SK-N-SH (cell line): ENCODE data around the gene LTA4H. TPM values are rescaled to one million over a fixed set of nuclear protein-coding genes. Genes with fewer than 3 reads are reported as not detected.

Experiments used
- CTCF ChIA-PET: fragments of 300-600, 350-600 bp; formaldehyde crosslinking; extraction: SDS; loops from one replicate; lab custom pipeline; 2021; lab: Yijun Ruan, JAX
- POLR2A ChIA-PET: fragments of 350-600 bp; sonication (Branson Sonifier 250); formaldehyde crosslinking; extraction: SDS; loops from one replicate; lab custom pipeline; 2020; ENCODE audit warnings: antibody characterized with exemption, inconsistent platforms; lab: Yijun Ruan, JAX
- DNase-seq: peaks from one replicate; pipeline ENCODE4 v3.0.0; 2012
- H2AFZ ChIP-seq: fragments of 200-600 bp; sonication (generic); 2 replicates; pipeline ENCODE4 v1.8.1; 2016; ENCODE audit warnings: antibody characterized with exemption, mild to moderate bottlenecking, low read depth
- H3F3A ChIP-seq: fragments of 200-600 bp; sonication (generic); replicated peaks from 2 replicates; pipeline ENCODE3; 2016; ENCODE audit warnings: antibody characterized with exemption, mild to moderate bottlenecking; ENCODE audit not compliant: insufficient read depth
- H3K27ac ChIP-seq, 2 experiments: fragments of 200-500 bp in 1 of 2; fragments of 200-600 bp in 1 of 2; sonication (Bioruptor generic) in 1 of 2; sonication (generic), shearing (Covaris generic) in 1 of 2; 2 replicates each; pipeline versions ENCODE4 v1.5.1 to v1.6.1; 2014 to 2016; ENCODE audit warnings: low read depth in 2 of 2, inconsistent platforms in 1 of 2, low read length in 1 of 2, mild to moderate bottlenecking in 1 of 2, mixed read lengths in 1 of 2
- H3K27me3 ChIP-seq: fragments of 200-600 bp; sonication (generic), shearing (Covaris generic); 2 replicates; pipeline ENCODE4 v1.6.1; 2016; ENCODE audit warnings: mixed run types; ENCODE audit not compliant: insufficient read depth
- H3K36me3 ChIP-seq, 2 experiments: fragments of 200-500 bp in 1 of 2; fragments of 200-600 bp in 1 of 2; sonication (Bioruptor generic) in 1 of 2; sonication (generic) in 1 of 2; replicated peaks in 1 of 2; 2 replicates each; pipeline versions ENCODE3 to v1.5.1; 2014 to 2016; ENCODE audit warnings: low read length in 1 of 2, mild to moderate bottlenecking in 1 of 2; ENCODE audit not compliant: insufficient read depth in 2 of 2, control insufficient read depth in 1 of 2
- H3K4me1 ChIP-seq, 2 experiments: fragments of 200-500 bp in 1 of 2; fragments of 200-600 bp in 1 of 2; sonication (Bioruptor generic) in 1 of 2; sonication (generic), shearing (Covaris generic) in 1 of 2; 2 replicates each; pipeline versions ENCODE4 v1.5.1 to v1.6.1; 2014 to 2016; ENCODE audit warnings: low read depth in 1 of 2, low read length in 1 of 2, mixed run types in 1 of 2; ENCODE audit not compliant: insufficient read depth in 2 of 2, control insufficient read depth in 1 of 2
- H3K4me2 ChIP-seq: fragments of 200-600 bp; sonication (generic), shearing (Covaris generic); 2 replicates; pipeline ENCODE4 v1.6.1; 2017; ENCODE audit warnings: mixed run types
- H3K4me3 ChIP-seq, 2 experiments: fragments of 200-500 bp in 1 of 2; fragments of 200-600 bp in 1 of 2; sonication (Bioruptor generic) in 1 of 2; sonication (generic), shearing (Covaris generic) in 1 of 2; 2 replicates each; pipeline versions ENCODE4 v1.5.1 to v1.8.1; 2014 to 2016; ENCODE audit warnings: low read depth in 2 of 2, inconsistent platforms in 1 of 2, low read length in 1 of 2, mild to moderate bottlenecking in 1 of 2, mixed read lengths in 1 of 2, moderate library complexity in 1 of 2
- H3K79me2 ChIP-seq: fragments of 200-600 bp; sonication (generic); 2 replicates; pipeline ENCODE4 v1.8.1; 2017; ENCODE audit warnings: mild to moderate bottlenecking; ENCODE audit not compliant: insufficient read depth
- H3K9ac ChIP-seq: fragments of 200-600 bp; sonication (generic); 2 replicates; pipeline ENCODE4 v1.6.1; 2017; ENCODE audit warnings: mixed run types
- H3K9me2 ChIP-seq: fragments of 200-600 bp; sonication (generic); 2 replicates; pipeline ENCODE4 v1.6.1; 2017; ENCODE audit warnings: mixed run types
- H3K9me3 ChIP-seq: fragments of 200-600 bp; sonication (generic); 2 replicates; pipeline ENCODE4 v1.6.1; 2017; ENCODE audit warnings: mixed run types, mild to moderate bottlenecking, moderate library complexity
- H4K20me1 ChIP-seq: fragments of 200-600 bp; sonication (generic); 2 replicates; pipeline ENCODE4 v1.6.1; 2017; ENCODE audit warnings: mild to moderate bottlenecking, mixed run types; ENCODE audit not compliant: insufficient read depth
- EZH2phosphoT487 ChIP-seq: fragments of 200-600 bp; sonication (generic); IDR thresholded peaks from 2 replicates; pipeline ENCODE4 v1.6.1; 2017; ENCODE audit warnings: low read depth, mixed run types, mild to moderate bottlenecking, antibody characterized with exemption, moderate library complexity, borderline replicate concordance
- FOXM1 ChIP-seq: IDR thresholded peaks from 2 replicates; pipeline ENCODE4 v1.4.0; 2012; ENCODE audit warnings: low read depth, mild to moderate bottlenecking
- GABPA ChIP-seq: IDR thresholded peaks from 2 replicates; pipeline ENCODE4 v1.4.0; 2012; ENCODE audit warnings: low read depth, mild to moderate bottlenecking
- GATA2 ChIP-seq: sonication (generic); formaldehyde crosslinking; IDR thresholded peaks from 2 replicates; pipeline ENCODE4 v1.5.0; 2020; ENCODE audit warnings: mild to moderate bottlenecking, missing genetic modification reagents
- NFIC ChIP-seq: IDR thresholded peaks from 2 replicates; pipeline ENCODE4 v1.4.0; 2012; ENCODE audit warnings: borderline replicate concordance
- RAD21 ChIP-seq: IDR thresholded peaks from 2 replicates; pipeline ENCODE4 v1.6.1; 2012; ENCODE audit warnings: mild to moderate bottlenecking, low read length
- RFX5 ChIP-seq: IDR thresholded peaks from 2 replicates; pipeline ENCODE4 v1.6.1; 2012; ENCODE audit warnings: mild to moderate bottlenecking, improper control_type of control experiment, low read length
- RXRA ChIP-seq: IDR thresholded peaks from 2 replicates; pipeline ENCODE4 v1.4.0; 2012; ENCODE audit warnings: low read depth, mild to moderate bottlenecking, borderline replicate concordance
- SIN3A ChIP-seq: IDR thresholded peaks from 2 replicates; pipeline ENCODE4 v1.6.1; 2012; ENCODE audit warnings: low read depth, mild to moderate bottlenecking, low read length, moderate library complexity, borderline replicate concordance
- WGBS: methylation state at CpG from one replicate; pipeline ENCODE4 v1.1.6; 2017; ENCODE audit warnings: low lambda C conversion rate; 5-methylcytosine and 5-hydroxymethylcytosine counted together
- polyA plus RNA-seq, 3 experiments: library from polyadenylated mRNA; depleted of rRNA; stranded (reverse); fragments of >200 nt; gene quantifications; 2 replicates each; pipeline ENCODE4 v1.2.3, GENCODE V29; 2012
- TF ChIP-seq, protein P1 (sequence below): IDR thresholded peaks from 2 replicates; pipeline ENCODE4 v1.4.0; 2012; ENCODE audit warnings: low read depth
- TF ChIP-seq, protein P2 (sequence below): fragments of 150-350 bp; IDR thresholded peaks from 2 replicates; pipeline ENCODE4 v1.6.1; 2017; ENCODE audit warnings: antibody characterized with exemption, low read length, low read depth, borderline replicate concordance

LTA4H gene
- polyA plus RNA-seq, 1 of the 3 experiments (the other 2 are of a cell fraction): 55.9 TPM

DNA sequence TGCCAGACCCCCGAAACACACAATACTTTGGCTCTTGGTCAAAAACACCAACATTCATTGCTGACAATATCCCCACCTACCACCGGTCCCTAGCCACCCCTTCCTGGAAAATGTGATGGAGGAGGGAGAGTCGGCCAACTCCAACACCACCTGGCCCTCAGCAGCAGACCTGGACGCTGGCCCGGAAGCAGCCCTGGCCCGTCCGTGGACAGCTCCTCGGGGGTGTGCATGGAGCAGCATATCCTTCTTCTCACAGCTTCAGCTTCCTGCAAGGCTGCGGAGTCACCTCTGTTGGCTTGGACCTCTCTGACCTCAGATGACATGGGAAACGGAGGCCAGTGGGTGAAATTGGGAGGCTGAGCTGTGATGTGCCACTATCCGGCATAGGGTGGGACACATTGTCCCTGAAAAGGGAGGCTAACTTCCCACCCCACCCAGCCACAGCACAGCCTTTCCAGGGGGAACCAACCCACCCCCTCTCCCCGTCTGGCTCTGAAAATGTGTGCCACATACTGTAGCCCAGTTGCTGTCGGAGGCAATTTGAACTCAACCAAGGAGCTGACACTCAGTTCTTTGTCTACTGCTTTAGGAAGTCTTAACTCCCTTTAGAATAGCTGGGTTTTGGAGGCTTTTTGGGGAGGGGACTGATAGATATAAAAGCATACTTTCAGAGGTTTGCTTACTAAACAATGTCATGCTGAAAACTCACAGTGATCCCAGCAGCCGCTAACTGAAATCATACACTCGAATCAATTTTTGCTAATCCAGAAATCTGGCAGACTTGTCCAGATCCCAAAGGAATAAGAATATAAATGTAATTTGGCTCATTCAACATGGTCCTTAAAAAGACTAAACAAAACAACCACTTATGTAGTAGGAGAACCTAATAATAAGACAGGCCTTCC, 43.1 kb upstream of the LTA4H start:
- Histone ChIP-seq H3K9me3 (no peaks in the 10 kb centered on the region), H2AFZ (no peak overlapping the region), H3K27ac (no peak overlapping the region), H3K4me2 (no peak overlapping the region), H3F3A (no peaks in the 10 kb centered on the region), H4K20me1 (no peaks in the 10 kb centered on the region), H3K79me2 (no peaks in the 10 kb centered on the region)
- no peak for DNase-seq
- 81% methylated on average over 10 of the region's 15 CpGs for WGBS
- TF ChIP-seq RAD21: no peak
- TF ChIP-seq, protein P1, sequence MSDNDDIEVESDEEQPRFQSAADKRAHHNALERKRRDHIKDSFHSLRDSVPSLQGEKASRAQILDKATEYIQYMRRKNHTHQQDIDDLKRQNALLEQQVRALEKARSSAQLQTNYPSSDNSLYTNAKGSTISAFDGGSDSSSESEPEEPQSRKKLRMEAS: no peak
- TF ChIP-seq, protein P2, sequence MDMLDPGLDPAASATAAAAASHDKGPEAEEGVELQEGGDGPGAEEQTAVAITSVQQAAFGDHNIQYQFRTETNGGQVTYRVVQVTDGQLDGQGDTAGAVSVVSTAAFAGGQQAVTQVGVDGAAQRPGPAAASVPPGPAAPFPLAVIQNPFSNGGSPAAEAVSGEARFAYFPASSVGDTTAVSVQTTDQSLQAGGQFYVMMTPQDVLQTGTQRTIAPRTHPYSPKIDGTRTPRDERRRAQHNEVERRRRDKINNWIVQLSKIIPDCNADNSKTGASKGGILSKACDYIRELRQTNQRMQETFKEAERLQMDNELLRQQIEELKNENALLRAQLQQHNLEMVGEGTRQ: no peak
- TF ChIP-seq GABPA: no peak
- no peak for TF ChIP-seq EZH2phosphoT487
- no peak for TF ChIP-seq RXRA
- TF ChIP-seq, all 33 proteins: peak for 0
- ChIA-PET POLR2A (no interaction called here), CTCF (interaction anchor here (1.6 kb wide), 1 partner anchor 137 kb away, joined by 5 read pairs; no protein-coding TSS in a partner anchor)
- no peaks in the 10 kb centered on the region for H3K36me3 ChIP-seq
- H3K27me3 ChIP-seq: no peaks in the 10 kb centered on the region; the same call in 1 of the 2 replicates
- no peaks in the 10 kb centered on the region; a peak in 1 of 4 replicates for H3K4me1 ChIP-seq
- H3K4me3 ChIP-seq: no peak overlapping the region
- H3K9ac ChIP-seq: no peak overlapping the region
- H3K9me2 ChIP-seq: no peaks in the 10 kb centered on the region

DNA sequence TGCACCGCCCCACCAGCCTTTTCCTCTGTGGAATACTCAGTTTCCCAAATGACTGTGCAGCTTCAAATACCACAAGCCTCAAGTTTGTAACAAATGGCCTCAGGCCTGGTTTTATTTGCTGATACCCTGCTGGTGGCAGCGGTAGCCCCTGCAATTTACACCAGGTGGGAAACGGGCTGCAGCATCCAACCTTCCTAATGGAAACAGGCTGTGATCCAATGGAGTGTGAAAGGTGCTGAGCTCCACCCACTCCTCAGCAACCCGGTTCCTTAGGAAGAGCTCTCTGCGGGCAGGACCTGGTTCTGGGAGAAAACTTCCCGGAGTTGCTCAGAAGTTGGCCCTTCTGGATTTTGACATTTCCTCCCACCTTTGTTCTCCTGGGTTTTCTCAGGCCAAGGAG, 41.7 kb upstream of the LTA4H start:
- no peak for TF ChIP-seq FOXM1
- TF ChIP-seq GATA2 (CRISPR knock-in tag): no peak
- no peak for TF ChIP-seq RFX5
- no peak for TF ChIP-seq NFIC
- no peak for TF ChIP-seq RAD21
- TF ChIP-seq SIN3A: no peak
- TF ChIP-seq, all 33 proteins: peak for 0
- Histone ChIP-seq H3K4me3 (no peak overlapping the region), H2AFZ (no peak overlapping the region), H3F3A (no peaks in the 10 kb centered on the region), H3K79me2 (no peaks in the 10 kb centered on the region), H3K36me3 (no peaks in the 10 kb centered on the region), H3K9me3 (no peaks in the 10 kb centered on the region), H3K9ac (no peak overlapping the region), H3K9me2 (no peaks in the 10 kb centered on the region), H4K20me1 (no peaks in the 10 kb centered on the region), H3K27me3 (no peaks in the 10 kb centered on the region; the same call in 1 of the 2 replicates), H3K27ac (no peak overlapping the region), H3K4me1 (no peaks in the 10 kb centered on the region), H3K4me2 (no peak overlapping the region)
- WGBS: 80% methylated on average over 4 of the region's 6 CpGs
- ChIA-PET CTCF (interaction anchor here (0.8 kb wide), 1 partner anchor 138 kb away, joined by 3 read pairs; no protein-coding TSS in a partner anchor), POLR2A (no interaction called here)
- DNase-seq: no peak
